Esophagus mucosa (tissue), 1 donor: ENCODE data around the gene KCNJ1. TPM values are rescaled to one million over a fixed set of nuclear protein-coding genes. Genes with fewer than 3 reads are reported as not detected.

Experiments
- ATAC-seq: fragments of 200-7000 bp; cut with Tn5 transposase; one replicate; pipeline ENCODE4 v1.9.1; 2020
- total RNA-seq: library from RNA; stranded (reverse); gene quantifications from one replicate; pipeline ENCODE4 v1.2.4, GENCODE V29; 2023
- donor health status: DM: yes; HTN: yes; CAD: no.

Gene KCNJ1
- total RNA-seq, 1 donor from 2014 or later, result not detected

GRCh38 chr11:128881221-128881620 lies 14.1 kb upstream of the KCNJ1 start:
- ATAC-seq, result no peak

GRCh38 chr11:128879817-128880216 lies 12.7 kb upstream of the KCNJ1 start:
- ATAC-seq, result no peak

- ATAC-seq, result no peak
Observed at GRCh38 chr11:128878455-128878854, 11.4 kb upstream of the KCNJ1 start.

GRCh38 chr11:128877726-128878125 lies 10.6 kb upstream of the KCNJ1 start:
- ATAC-seq, result no peak

- ATAC-seq, result no peak
Observed at GRCh38 chr11:128876133-128876650, 9.1 kb upstream of the KCNJ1 start.

GRCh38 chr11:128874427-128874826 lies 7.3 kb upstream of the KCNJ1 start:
- ATAC-seq, result no peak

- ATAC-seq, result no peak
Observed at GRCh38 chr11:128872594-128872993, 5.5 kb upstream of the KCNJ1 start.

GRCh38 chr11:128872094-128872493 lies 5.0 kb upstream of the KCNJ1 start:
- no peak for ATAC-seq

- no peak for ATAC-seq
Observed at GRCh38 chr11:128871168-128871610, 4.1 kb upstream of the KCNJ1 start.

- peak; percentile 7 for ATAC-seq
Observed at GRCh38 chr11:128868841-128869671, 2.0 kb upstream of the KCNJ1 start.

- ATAC-seq, result no peak
Observed at GRCh38 chr11:128865490-128865889, 1.6 kb downstream of the KCNJ1 start.

GRCh38 chr11:128862908-128863660 lies 4.0 kb downstream of the KCNJ1 start:
- no peak for ATAC-seq

GRCh38 chr11:128862406-128862805 lies 4.7 kb downstream of the KCNJ1 start:
- ATAC-seq, result no peak

- ATAC-seq, result no peak
Observed at GRCh38 chr11:128860571-128861361, 6.3 kb downstream of the KCNJ1 start.

GRCh38 chr11:128859563-128860441 lies 7.3 kb downstream of the KCNJ1 start:
- ATAC-seq, result peak; percentile 67

GRCh38 chr11:128857341-128857740 lies 9.8 kb downstream of the KCNJ1 start:
- no peak for ATAC-seq

- ATAC-seq, result no peak
Observed at GRCh38 chr11:128856241-128856640, 10.9 kb downstream of the KCNJ1 start.

GRCh38 chr11:128854841-128855240 lies 12.3 kb downstream of the KCNJ1 start:
- ATAC-seq, result no peak

- no peak for ATAC-seq
Observed at GRCh38 chr11:128853559-128853958, 13.5 kb downstream of the KCNJ1 start.

- no peak for ATAC-seq
Observed at GRCh38 chr11:128852327-128853023, 14.6 kb downstream of the KCNJ1 start.
